ENCODE results near the gene SLC29A1. TPM values are rescaled to one million over a fixed set of nuclear protein-coding genes. Genes with fewer than 3 reads are reported as not detected.

The SLC29A1 gene
- total RNA-seq (2014; rRNA removed): 54.7 and 60.4 TPM in 2 replicates
- percentile 55 among the genes with signal in this experiment for Bru-seq, nascent RNA
- percentile 70 among the genes with signal in this experiment for BruChase-seq, experiment 1, labeled RNA remaining after a 6-hour chase
- BruChase-seq, experiment 2, labeled RNA remaining after a 2-hour chase: percentile 55 among the genes with signal in this experiment
- long read RNA-seq, transcript SLC29A1-209 (13 exons, 2,318 nt): major isoform, 33 of 138 reads
- long read RNA-seq, transcript SLC29A1-206 (13 exons, 2,183 nt): minor isoform, 9 of 138 reads
- long read RNA-seq, transcript SLC29A1-201 (12 exons, 2,159 nt): minor isoform, 6 of 138 reads
- long read RNA-seq, partial matches to known transcripts: 48 of 138 reads
- long read RNA-seq, other reads (novel, unspliced or antisense): 41 of 138 reads

- intact Hi-C loops (cut with micrococcal nuclease): no loop called here
- Histone ChIP-seq H3F3A (ENCODE audit: low read length, unreplicated experiment) (peaks cover 4% of the 10 kb centered on the region), H3K79me2 (ENCODE audit: low read length) (peaks cover 32% of the 10 kb centered on the region), H3K27ac (ENCODE audit: low read length) (no peak within 1 kb of the TSS), H3K4me2 (ENCODE audit: low read length) (peak within 1 kb of the TSS; percentile 85), H3K9me3 (ENCODE audit: low read length) (no peaks in the 10 kb centered on the region), H3K9ac (ENCODE audit: low read length) (peak within 1 kb of the TSS; percentile 60), H3K4me1 (ENCODE audit: insufficient read depth, low read length) (peaks cover 26% of the 10 kb centered on the region), H3K36me3 (ENCODE audit: low read depth, low read length) (no peaks in the 10 kb centered on the region), H4K20me1 (ENCODE audit: low read length) (peaks cover 5% of the 10 kb centered on the region; the same call in 1 of the 2 replicates), H3K9me2 (replicated peaks; ENCODE audit: low read length) (no peaks in the 10 kb centered on the region), H3K27me3 (ENCODE audit: low read length) (no peaks in the 10 kb centered on the region), H2AFZ (ENCODE audit: low read length) (peak within 1 kb of the TSS; percentile 80), H3K4me3 (ENCODE audit: low read length) (peak within 1 kb of the TSS; percentile 69)
- BruUV-seq (replicated peaks): no TSS peak
- POLR2A ChIA-PET (ENCODE audit: unreplicated experiment): interaction anchor here (0.5 to 0.6 kb wide), 5 partner anchors 19 to 587 kb away, joined by 3 to 20 read pairs (median 4); no protein-coding TSS in a partner anchor
- CTCF ChIA-PET: interaction anchor here (0.9 kb wide), 1 partner anchor 14 kb away, joined by 3 read pairs; no protein-coding TSS in a partner anchor
- TF ChIP-seq EZH2phosphoT487 (IDR thresholded peaks at IDR 0.05; ENCODE audit: borderline replicate concordance, low read length) (no peak), CTCF (conservative IDR thresholded peaks at IDR 0.05; ENCODE audit: low read depth, low read length) (no peak), EZH2 (IDR thresholded peaks at IDR 0.05; ENCODE audit: low read length, unreplicated experiment) (no peak)
- ATAC-seq: peak; percentile 44
- peak; percentile 72 for DNase-seq
Observed at GRCh38 chr6:44223319-44224028, at the start of gene SLC29A1. SLC29A1 (plus strand) TSS chr6:44223595; CDS start chr6:44227314, 3,719 bp downstream.

- no peak overlapping the region for H2AFZ ChIP-seq (ENCODE audit: low read length)
- H3K4me1 ChIP-seq (ENCODE audit: insufficient read depth, low read length): peaks cover 17% of the 10 kb centered on the region
- no peaks in the 10 kb centered on the region for H3K9me3 ChIP-seq (ENCODE audit: low read length)
- no peak for DNase-seq
- no peaks in the 10 kb centered on the region for H3F3A ChIP-seq (ENCODE audit: low read length, unreplicated experiment)
- no peaks in the 10 kb centered on the region for H3K9me2 ChIP-seq (replicated peaks; ENCODE audit: low read length)
- no peaks in the 10 kb centered on the region for H3K27me3 ChIP-seq (ENCODE audit: low read length)
- H3K79me2 ChIP-seq (ENCODE audit: low read length): no peaks in the 10 kb centered on the region
- ChIA-PET CTCF (no interaction called here), POLR2A (ENCODE audit: unreplicated experiment) (no interaction called here)
- no peak overlapping the region for H3K4me3 ChIP-seq (ENCODE audit: low read length)
- H3K27ac ChIP-seq (ENCODE audit: low read length): no peak overlapping the region
- TF ChIP-seq CTCF (conservative IDR thresholded peaks at IDR 0.05; ENCODE audit: low read depth, low read length): no peak
- no peak for TF ChIP-seq EZH2phosphoT487 (IDR thresholded peaks at IDR 0.05; ENCODE audit: borderline replicate concordance, low read length)
- no peak for TF ChIP-seq EZH2 (IDR thresholded peaks at IDR 0.05; ENCODE audit: low read length, unreplicated experiment)
- no TSS peak for BruUV-seq (replicated peaks)
- no peak overlapping the region for H3K4me2 ChIP-seq (ENCODE audit: low read length)
- no peak for ATAC-seq
- intact Hi-C loops (cut with micrococcal nuclease): no loop called here
- H4K20me1 ChIP-seq (ENCODE audit: low read length): no peaks in the 10 kb centered on the region
- no peak overlapping the region for H3K9ac ChIP-seq (ENCODE audit: low read length)
- no peaks in the 10 kb centered on the region for H3K36me3 ChIP-seq (ENCODE audit: low read depth, low read length)
Observed at GRCh38 chr6:44176130-44176761, 47.1 kb upstream of the SLC29A1 start.
